ENCODE measurements around the gene SPTBN1.

The SPTBN1 gene

GRCh38 chr2:54664238-54664786 lies 208.2 kb downstream of the SPTBN1 start:
- no peak overlapping the region for H3K4me3 ChIP-seq (ENCODE audit: low read depth, low read length)
- no peaks in the 10 kb centered on the region for H3K27me3 ChIP-seq (ENCODE audit: control insufficient read depth, insufficient read depth, low read length)
- H3K4me1 ChIP-seq (ENCODE audit: control insufficient read depth, insufficient read depth, low read length) = peaks cover 9% of the 10 kb centered on the region
- H3K9ac ChIP-seq (ENCODE audit: low read depth, low read length) = no peak overlapping the region
- no peak overlapping the region for H3K27ac ChIP-seq (ENCODE audit: low read depth, low read length)
- H3K9me3 ChIP-seq (ENCODE audit: control insufficient read depth, insufficient read depth, low read length) = no peaks in the 10 kb centered on the region
- peaks cover 99% of the 10 kb centered on the region for H3K36me3 ChIP-seq (ENCODE audit: control insufficient read depth, insufficient read depth, low read length)

GRCh38 chr2:54665436-54665856 lies 209.3 kb downstream of the SPTBN1 start:
- no peak overlapping the region for H3K27ac ChIP-seq (ENCODE audit: low read depth, low read length)
- H3K27me3 ChIP-seq (ENCODE audit: control insufficient read depth, insufficient read depth, low read length) = no peaks in the 10 kb centered on the region
- no peaks in the 10 kb centered on the region for H3K9me3 ChIP-seq (ENCODE audit: control insufficient read depth, insufficient read depth, low read length)
- H3K4me3 ChIP-seq (ENCODE audit: low read depth, low read length) = no peak overlapping the region
- peaks cover 9% of the 10 kb centered on the region for H3K4me1 ChIP-seq (ENCODE audit: control insufficient read depth, insufficient read depth, low read length)
- no peak overlapping the region for H3K9ac ChIP-seq (ENCODE audit: low read depth, low read length)
- H3K36me3 ChIP-seq (ENCODE audit: control insufficient read depth, insufficient read depth, low read length) = peaks cover 99% of the 10 kb centered on the region

GRCh38 chr2:54666131-54666633 lies 210.1 kb downstream of the SPTBN1 start:
- Histone ChIP-seq H3K9ac (ENCODE audit: low read depth, low read length) (no peak overlapping the region), H3K4me3 (ENCODE audit: low read depth, low read length) (no peak overlapping the region), H3K36me3 (ENCODE audit: control insufficient read depth, insufficient read depth, low read length) (peaks cover 99% of the 10 kb centered on the region)

GRCh38 chr2:54666634-54667265 lies 210.6 kb downstream of the SPTBN1 start:
- no peaks in the 10 kb centered on the region for H3K9me3 ChIP-seq (ENCODE audit: control insufficient read depth, insufficient read depth, low read length)
- H3K4me3 ChIP-seq (ENCODE audit: low read depth, low read length) = no peak overlapping the region
- H3K9ac ChIP-seq (ENCODE audit: low read depth, low read length) = no peak overlapping the region
- H3K27ac ChIP-seq (ENCODE audit: low read depth, low read length) = no peak overlapping the region
- peaks cover 96% of the 10 kb centered on the region for H3K36me3 ChIP-seq (ENCODE audit: control insufficient read depth, insufficient read depth, low read length)
- peaks cover 9% of the 10 kb centered on the region for H3K4me1 ChIP-seq (ENCODE audit: control insufficient read depth, insufficient read depth, low read length)
- no peaks in the 10 kb centered on the region for H3K27me3 ChIP-seq (ENCODE audit: control insufficient read depth, insufficient read depth, low read length)

More at GRCh38 chr2:54666131-54666633, 210.1 kb downstream of the SPTBN1 start:
- H3K9me3 ChIP-seq (ENCODE audit: control insufficient read depth, insufficient read depth, low read length) = no peaks in the 10 kb centered on the region
- no peaks in the 10 kb centered on the region for H3K27me3 ChIP-seq (ENCODE audit: control insufficient read depth, insufficient read depth, low read length)
- no peak overlapping the region for H3K27ac ChIP-seq (ENCODE audit: low read depth, low read length)
- H3K4me1 ChIP-seq (ENCODE audit: control insufficient read depth, insufficient read depth, low read length) = peaks cover 9% of the 10 kb centered on the region

GRCh38 chr2:54667266-54667639 lies 211.1 kb downstream of the SPTBN1 start:
- Histone ChIP-seq H3K27me3 (ENCODE audit: control insufficient read depth, insufficient read depth, low read length) (no peaks in the 10 kb centered on the region), H3K4me3 (ENCODE audit: low read depth, low read length) (no peak overlapping the region), H3K36me3 (ENCODE audit: control insufficient read depth, insufficient read depth, low read length) (peaks cover 91% of the 10 kb centered on the region), H3K9me3 (ENCODE audit: control insufficient read depth, insufficient read depth, low read length) (no peaks in the 10 kb centered on the region), H3K4me1 (ENCODE audit: control insufficient read depth, insufficient read depth, low read length) (peaks cover 9% of the 10 kb centered on the region), H3K9ac (ENCODE audit: low read depth, low read length) (no peak overlapping the region), H3K27ac (ENCODE audit: low read depth, low read length) (no peak overlapping the region)

- no peaks in the 10 kb centered on the region for H3K27me3 ChIP-seq (ENCODE audit: control insufficient read depth, insufficient read depth, low read length)
- peaks cover 14% of the 10 kb centered on the region for H3K4me1 ChIP-seq (ENCODE audit: control insufficient read depth, insufficient read depth, low read length)
- peaks cover 83% of the 10 kb centered on the region for H3K36me3 ChIP-seq (ENCODE audit: control insufficient read depth, insufficient read depth, low read length)
- no peak overlapping the region for H3K27ac ChIP-seq (ENCODE audit: low read depth, low read length)
- H3K9ac ChIP-seq (ENCODE audit: low read depth, low read length) = no peak overlapping the region
- H3K9me3 ChIP-seq (ENCODE audit: control insufficient read depth, insufficient read depth, low read length) = no peaks in the 10 kb centered on the region
- H3K4me3 ChIP-seq (ENCODE audit: low read depth, low read length) = no peak overlapping the region
Observed at GRCh38 chr2:54667726-54668650, 211.9 kb downstream of the SPTBN1 start.

- Histone ChIP-seq H3K27ac (ENCODE audit: low read depth, low read length) (no peak overlapping the region), H3K4me1 (ENCODE audit: control insufficient read depth, insufficient read depth, low read length) (peaks cover 16% of the 10 kb centered on the region), H3K9ac (ENCODE audit: low read depth, low read length) (no peak overlapping the region), H3K4me3 (ENCODE audit: low read depth, low read length) (no peak overlapping the region), H3K36me3 (ENCODE audit: control insufficient read depth, insufficient read depth, low read length) (peaks cover 76% of the 10 kb centered on the region), H3K9me3 (ENCODE audit: control insufficient read depth, insufficient read depth, low read length) (no peaks in the 10 kb centered on the region), H3K27me3 (ENCODE audit: control insufficient read depth, insufficient read depth, low read length) (no peaks in the 10 kb centered on the region)
Observed at GRCh38 chr2:54668711-54669110, 212.6 kb downstream of the SPTBN1 start.

GRCh38 chr2:54669677-54670484 lies 213.8 kb downstream of the SPTBN1 start:
- Histone ChIP-seq H3K27me3 (ENCODE audit: control insufficient read depth, insufficient read depth, low read length) (no peaks in the 10 kb centered on the region), H3K9me3 (ENCODE audit: control insufficient read depth, insufficient read depth, low read length) (no peaks in the 10 kb centered on the region), H3K27ac (ENCODE audit: low read depth, low read length) (no peak overlapping the region), H3K36me3 (ENCODE audit: control insufficient read depth, insufficient read depth, low read length) (peaks cover 65% of the 10 kb centered on the region), H3K9ac (ENCODE audit: low read depth, low read length) (no peak overlapping the region), H3K4me1 (ENCODE audit: control insufficient read depth, insufficient read depth, low read length) (peaks cover 16% of the 10 kb centered on the region), H3K4me3 (ENCODE audit: low read depth, low read length) (no peak overlapping the region)

GRCh38 chr2:54670485-54671009 lies 214.4 kb downstream of the SPTBN1 start:
- Histone ChIP-seq H3K27ac (ENCODE audit: low read depth, low read length) (no peak overlapping the region), H3K27me3 (ENCODE audit: control insufficient read depth, insufficient read depth, low read length) (no peaks in the 10 kb centered on the region)

GRCh38 chr2:54671010-54671409 lies 214.9 kb downstream of the SPTBN1 start:
- Histone ChIP-seq H3K27ac (ENCODE audit: low read depth, low read length) (no peak overlapping the region), H3K36me3 (ENCODE audit: control insufficient read depth, insufficient read depth, low read length) (peaks cover 55% of the 10 kb centered on the region), H3K9ac (ENCODE audit: low read depth, low read length) (no peak overlapping the region), H3K4me1 (ENCODE audit: control insufficient read depth, insufficient read depth, low read length) (peaks cover 7% of the 10 kb centered on the region; the same call in 1 of the 2 replicates), H3K4me3 (ENCODE audit: low read depth, low read length) (no peak overlapping the region), H3K27me3 (ENCODE audit: control insufficient read depth, insufficient read depth, low read length) (no peaks in the 10 kb centered on the region), H3K9me3 (ENCODE audit: control insufficient read depth, insufficient read depth, low read length) (no peaks in the 10 kb centered on the region)

More at GRCh38 chr2:54670485-54671009, 214.4 kb downstream of the SPTBN1 start:
- Histone ChIP-seq H3K9ac (ENCODE audit: low read depth, low read length) (no peak overlapping the region), H3K4me1 (ENCODE audit: control insufficient read depth, insufficient read depth, low read length) (peaks cover 12% of the 10 kb centered on the region; the same call in 1 of the 2 replicates), H3K4me3 (ENCODE audit: low read depth, low read length) (no peak overlapping the region), H3K9me3 (ENCODE audit: control insufficient read depth, insufficient read depth, low read length) (no peaks in the 10 kb centered on the region), H3K36me3 (ENCODE audit: control insufficient read depth, insufficient read depth, low read length) (peaks cover 59% of the 10 kb centered on the region)
